ENCODE results near the gene IER3IP1.
"Not testable (repeated sequence)": the region's sequence is repeated elsewhere in the genome, so short reads cannot be mapped to it uniquely, and the experiment has no call there.

IER3IP1 gene

DNA sequence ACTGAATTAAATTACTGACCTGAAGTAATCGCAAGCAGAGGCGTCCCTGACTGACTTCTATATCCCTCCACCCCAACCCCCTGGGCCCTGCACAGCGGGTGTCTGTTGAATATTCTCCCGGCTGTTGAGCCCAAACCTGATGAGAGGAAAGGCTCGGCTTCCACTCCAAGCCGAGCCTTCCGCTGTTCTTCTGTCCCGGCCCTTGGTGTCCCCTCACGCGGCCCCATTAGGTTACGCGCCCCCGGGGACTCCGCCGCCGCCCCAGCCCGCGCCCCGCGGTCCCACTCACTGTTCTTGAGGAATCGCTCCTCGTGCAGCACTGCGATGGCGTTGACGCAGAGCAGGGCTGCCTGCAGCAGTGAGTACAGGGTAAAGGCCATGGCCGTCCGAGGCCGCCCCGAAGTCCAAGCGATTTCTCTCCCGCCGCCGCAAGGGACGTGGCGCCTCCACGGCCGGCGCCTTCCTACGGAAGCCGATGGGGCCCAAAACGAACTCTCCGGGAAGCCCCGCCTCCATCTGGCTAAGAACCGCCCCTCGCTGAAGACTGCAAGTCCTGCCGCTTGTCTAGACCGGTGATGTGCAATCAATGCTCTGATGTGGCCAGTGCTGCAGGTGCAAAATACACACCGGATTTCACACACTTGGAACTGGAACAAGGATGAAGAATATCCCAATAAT, at the start of gene IER3IP1:
Gene IER3IP1, minus strand, starts transcription at position 467 of the 678 bp plus-strand sequence. Its CDS starts 87 bp downstream, at position 380.
- peak; percentile 88 for DNase-seq

DNA sequence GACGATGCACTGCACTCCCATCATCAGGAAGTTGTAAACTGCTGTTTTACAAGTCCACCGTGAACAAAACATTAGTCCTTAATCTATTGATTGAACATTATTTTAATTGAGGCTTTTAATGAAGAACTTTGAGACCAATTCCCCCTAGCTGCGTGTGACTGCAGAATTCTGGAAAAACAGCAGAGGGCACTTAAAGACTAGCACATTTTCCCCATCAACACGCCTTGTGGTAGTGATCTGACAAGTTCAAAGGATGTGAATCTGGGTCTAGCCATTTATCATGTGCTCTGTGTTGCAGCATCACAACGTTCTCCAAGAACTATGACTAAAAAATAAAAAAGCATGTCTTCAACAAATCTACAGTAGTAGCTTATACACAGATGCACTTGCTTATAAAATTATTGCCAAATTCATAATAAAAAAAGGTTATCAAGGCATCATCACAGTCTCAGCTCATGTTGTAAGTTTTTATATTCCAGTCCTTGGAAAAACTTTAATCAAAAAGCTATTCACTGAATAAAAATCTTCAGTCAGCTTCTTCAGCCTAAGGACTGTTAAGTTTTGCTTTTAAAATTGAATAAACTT, 39.5 kb upstream of the IER3IP1 start:
- DNase-seq = peak; percentile 53

GRCh38 chr18:47209171-47209570, 33.0 kb upstream of the IER3IP1 start:
- DNase-seq = no peak

DNA sequence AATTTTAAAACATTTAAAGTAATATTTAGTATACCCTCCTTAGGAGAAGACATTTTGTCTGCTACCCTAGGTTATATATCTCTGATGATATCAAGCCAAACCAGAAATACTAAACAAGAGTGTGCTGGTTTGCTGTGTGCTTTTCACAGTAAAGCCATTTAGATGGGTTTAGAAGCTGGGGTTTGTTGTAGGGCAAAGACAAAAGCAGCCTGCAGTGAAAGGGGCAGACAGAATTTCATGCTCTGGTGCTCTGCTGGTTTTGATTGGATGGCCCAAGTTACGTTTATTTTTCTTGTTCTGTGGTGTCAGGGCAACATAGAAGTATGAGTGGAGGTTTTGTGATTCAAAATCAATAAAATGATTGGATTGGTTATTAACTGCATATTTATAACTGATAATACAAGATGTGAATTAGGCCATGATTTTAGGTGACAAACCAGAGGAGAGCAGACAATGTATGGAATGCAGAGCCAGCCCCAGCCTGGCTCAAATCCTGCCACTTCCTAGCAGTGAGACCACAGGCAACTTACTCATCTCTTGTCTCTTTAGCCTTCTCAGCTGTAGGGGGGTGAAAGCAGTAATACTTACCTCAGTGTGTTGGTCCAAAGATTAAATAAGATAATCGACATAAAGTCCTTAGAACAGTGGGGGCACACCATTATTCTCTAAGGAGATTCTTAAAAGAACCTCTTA, 30.9 kb upstream of the IER3IP1 start:
- no peak for DNase-seq

DNA sequence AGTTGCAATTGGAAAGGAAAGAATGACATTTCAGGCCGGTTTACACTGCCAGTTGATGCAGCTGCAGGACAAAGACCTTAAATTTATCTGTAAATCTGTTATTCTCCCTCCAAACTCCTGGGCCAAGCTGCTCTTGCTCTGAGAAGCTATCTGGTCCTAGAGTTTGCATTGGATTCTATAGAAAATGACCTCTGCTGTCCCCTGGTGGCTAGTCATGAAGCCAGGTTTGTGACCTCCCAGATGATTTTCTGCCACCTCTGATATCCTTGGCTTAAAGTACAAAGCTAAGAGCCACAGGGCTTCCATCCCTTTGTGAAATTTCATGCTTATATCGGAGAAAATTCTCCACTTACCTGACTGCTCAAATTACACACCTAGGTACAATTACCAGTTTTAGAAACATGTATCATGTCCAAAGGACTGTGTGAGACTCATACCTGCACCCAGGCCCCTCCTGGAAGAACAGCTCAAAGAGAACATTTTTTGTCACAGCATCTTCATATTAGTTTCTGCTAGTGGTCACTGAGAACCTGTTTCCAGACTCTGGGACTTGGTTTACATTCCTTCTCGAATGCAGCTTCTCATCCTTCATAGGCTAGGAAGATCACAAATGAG, 28.9 kb upstream of the IER3IP1 start:
- no peak for DNase-seq

DNA sequence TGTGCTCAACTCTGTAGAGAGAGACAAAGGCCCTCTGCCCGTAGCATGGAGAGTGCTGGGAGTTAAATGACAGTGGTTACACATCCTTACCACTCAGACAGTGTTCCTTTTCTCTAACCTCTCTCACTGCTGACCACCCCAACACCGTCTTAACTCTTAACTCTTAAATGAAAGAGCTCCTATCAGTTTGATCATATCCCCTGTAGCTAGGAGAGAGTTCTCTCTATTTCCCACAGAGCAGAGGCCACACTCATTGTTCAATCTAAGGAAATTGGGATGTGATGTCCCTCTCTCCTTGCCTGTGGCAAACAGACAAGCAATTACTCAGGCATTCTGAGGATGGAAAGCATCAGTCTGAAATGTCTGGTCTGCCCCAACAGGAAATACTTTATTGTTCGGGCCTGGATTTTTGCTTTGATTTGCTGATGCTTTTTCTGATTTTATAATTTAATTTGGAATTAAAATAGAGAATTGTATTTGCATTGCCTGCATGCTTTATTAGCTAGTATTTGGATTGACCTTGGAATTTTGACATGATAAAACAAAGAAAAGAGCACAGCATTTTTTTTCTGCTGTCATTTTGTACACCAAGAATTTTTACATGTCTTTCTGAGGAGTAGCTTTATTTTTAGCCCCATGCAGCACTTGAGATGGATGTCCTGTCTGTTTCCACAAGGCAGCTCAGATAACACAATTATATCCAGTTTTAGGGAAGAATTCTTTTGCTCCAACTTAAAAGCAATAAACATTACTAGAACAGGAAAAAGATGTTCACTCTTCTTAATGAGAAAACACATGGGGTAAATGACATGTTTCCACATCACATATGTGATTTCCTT, 27.7 kb upstream of the IER3IP1 start:
- DNase-seq = no peak

DNA sequence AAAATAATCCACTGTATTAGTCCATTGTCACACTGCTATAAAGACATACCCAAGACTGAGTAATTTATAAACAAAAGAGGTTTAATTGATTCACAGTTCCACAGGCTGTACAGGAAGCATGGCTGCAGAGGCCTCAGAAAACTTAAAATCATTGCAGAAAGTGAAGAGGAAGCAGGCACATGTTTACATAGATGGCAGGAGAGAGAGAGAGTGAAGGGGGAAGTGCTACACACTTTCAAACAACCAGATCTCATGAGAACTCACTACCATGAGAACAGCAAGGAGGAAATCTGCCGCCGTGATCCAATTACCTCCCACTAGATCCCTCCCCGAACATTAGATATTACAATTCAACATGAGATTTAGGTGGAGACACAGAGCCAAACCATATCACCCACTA, 19.8 kb upstream of the IER3IP1 start:
- DNase-seq = not testable (repeated sequence)

DNA sequence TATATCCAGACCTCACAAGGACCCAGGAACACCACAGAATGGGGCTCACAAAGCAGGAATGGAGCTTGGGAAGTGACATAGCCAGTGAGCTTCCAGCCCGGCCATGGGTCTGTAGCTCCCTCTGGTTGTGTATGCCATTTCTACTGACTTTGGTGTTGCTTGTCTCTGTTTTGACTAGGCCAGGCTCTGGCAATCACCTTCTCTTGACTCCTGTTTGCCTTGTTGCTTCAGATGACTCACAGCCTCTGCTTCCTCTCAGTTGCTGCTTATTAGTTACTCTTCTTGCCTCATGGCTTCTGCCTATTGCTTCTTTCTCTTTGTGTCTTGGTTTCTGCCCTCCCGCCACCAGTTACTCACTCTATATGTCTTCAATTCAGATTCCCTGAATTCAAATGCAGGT, 15.8 kb upstream of the IER3IP1 start:
- no peak for DNase-seq

DNA sequence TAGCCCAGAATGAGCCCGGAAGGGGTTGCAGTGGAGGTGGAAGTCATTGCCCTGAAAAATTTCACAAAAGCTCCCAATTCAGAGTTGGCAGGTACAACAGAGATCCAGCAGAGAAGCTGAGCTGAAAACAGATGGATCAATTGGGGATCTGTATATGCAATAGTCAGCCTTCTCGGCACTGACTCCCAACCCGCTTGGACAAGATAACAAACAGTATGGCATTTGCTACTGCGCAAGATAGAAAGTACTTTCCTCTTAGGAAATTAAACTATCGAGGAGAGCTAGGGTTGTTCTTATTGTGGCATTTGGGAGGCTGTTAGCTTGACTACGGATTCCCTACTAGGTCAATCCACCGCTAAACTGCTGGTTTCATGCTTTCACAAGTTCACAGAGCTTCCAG, 11.6 kb upstream of the IER3IP1 start:
- no peak for DNase-seq

- DNase-seq = no peak
Measured at GRCh38 chr18:47184419-47185050, 8.4 kb upstream of the IER3IP1 start.

DNA sequence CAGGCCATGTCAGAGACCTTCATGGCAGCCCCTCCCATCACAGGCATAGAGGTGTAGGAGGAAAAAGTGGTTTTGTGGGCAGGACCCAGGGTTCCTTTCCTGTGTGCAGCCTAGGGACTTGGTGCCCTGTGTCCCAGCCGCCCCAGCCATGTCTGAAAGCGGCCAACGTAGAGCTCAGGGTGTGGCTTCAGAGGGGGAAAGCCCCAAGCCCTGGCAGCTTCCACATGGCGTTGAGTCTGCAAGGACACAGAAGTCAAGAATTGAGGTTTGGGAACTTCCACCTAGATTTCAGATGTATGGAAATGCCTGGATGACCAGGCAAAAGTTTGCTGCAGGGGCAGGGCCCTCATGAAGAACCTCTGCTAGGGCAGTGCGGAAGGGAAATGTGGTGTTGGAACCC, 6.0 kb upstream of the IER3IP1 start:
- DNase-seq = not testable (repeated sequence)

GRCh38 chr18:47180765-47181164, 4.6 kb upstream of the IER3IP1 start:
- no peak for DNase-seq

DNA sequence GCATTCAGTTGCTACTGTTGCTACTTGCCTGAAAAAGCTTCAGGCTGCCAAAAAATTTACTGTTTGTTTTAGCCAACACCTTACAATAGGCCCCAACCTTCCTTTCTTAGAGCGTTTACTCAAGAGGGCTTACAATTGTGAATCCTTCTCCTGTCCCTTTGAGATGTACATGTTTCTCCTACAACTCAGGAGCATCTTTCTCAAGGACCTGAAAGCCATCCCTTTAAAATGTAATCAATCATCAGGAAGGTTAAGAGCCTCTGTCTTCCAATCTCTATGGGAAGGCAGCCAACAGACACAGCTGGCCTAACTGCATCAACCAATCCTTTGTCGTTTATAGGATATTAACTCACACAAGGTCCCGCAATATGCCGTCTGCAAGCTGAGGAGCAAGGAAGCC, 3.4 kb upstream of the IER3IP1 start:
- no peak for DNase-seq

- DNase-seq = no peak
Measured at GRCh38 chr18:47175283-47175897, 774 bp downstream of the IER3IP1 start.

DNA sequence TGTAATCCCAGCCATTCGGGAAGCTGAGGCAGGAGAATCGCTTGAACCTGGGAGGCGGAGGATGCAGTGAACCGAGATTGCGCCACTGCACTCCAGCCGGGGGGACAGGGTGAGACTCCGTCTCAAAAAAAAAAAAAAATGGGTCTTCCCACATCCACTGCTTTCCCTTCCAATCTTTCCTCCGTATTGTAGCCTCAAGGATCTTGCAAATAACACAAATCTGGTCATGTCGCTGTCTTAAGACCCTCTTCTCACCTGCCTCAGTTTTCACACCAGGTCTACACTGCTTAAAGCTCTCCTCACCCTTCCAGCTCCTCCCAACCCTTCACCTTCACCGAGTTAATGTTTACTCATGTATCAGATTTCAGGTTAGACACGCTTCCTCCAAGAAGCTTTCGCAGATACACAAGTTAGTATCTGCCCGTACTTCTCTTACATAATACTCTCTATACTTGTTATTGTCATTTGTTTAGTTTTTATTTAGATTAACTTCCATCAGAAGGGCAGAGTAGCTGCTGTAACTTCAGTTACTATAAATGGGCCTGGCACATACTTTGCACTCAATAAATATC, 1.5 kb downstream of the IER3IP1 start:
- DNase-seq = no peak

DNA sequence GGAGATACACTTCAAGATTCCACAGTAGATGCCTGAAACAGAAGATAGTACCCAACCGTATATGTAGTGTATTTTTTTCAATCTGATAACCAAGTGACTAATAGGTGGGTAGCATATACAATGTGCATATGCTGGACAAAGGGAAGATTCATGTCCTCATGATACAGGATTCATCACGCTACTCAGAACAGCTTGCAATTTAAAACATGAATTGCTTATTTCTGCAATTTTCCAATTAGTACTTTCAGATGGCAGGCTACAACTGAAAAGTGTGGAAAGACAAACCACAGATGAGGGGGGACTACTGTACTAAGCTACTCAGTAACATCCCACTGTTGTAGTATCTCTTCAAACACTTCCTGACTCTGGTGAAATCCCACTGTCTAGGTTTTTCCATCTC, 3.7 kb downstream of the IER3IP1 start:
- DNase-seq = no peak

GRCh38 chr18:47168913-47169312, 7.3 kb downstream of the IER3IP1 start:
- DNase-seq = no peak

DNA sequence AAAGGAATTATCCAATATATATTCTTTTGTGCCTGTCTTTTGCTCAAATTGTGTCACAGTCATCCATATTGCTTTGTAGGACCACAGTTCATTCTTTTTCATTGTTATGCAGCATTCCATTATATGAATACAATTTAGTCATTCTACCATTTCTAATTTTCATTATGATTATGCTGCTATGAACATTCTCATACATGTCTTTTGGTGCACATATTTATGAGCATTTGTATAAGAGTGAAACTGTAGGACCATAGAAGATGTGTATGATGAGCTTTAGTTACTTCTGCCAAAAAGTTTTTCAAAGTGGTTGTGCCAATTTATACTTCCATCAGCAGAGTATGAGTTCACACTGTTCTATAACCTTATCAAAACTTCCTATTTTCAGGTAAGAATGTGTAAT, 7.7 kb downstream of the IER3IP1 start:
- no peak for DNase-seq

GRCh38 chr18:47166294-47166693, 9.9 kb downstream of the IER3IP1 start:
- DNase-seq = no peak

DNA sequence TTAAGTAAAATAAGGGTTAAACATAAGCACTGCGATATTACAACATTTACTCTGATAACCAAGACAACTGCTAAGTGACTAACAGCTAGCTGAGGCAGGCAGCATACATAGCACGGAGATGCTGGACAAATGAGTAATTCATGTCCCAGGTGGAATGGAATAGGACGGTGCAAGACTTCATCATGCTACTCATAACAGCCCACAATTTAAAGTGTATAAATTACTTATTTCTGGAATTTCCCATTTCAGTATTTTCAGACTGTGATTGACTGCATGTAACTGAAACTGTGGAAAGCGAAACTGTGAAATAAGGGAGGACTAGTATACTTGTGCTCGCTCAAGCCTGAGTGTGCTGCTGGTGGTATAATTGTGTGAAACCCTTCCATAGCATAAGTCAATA, 12.9 kb downstream of the IER3IP1 start:
- DNase-seq = no peak

- no peak for DNase-seq
Measured at GRCh38 chr18:47160256-47160655, 15.9 kb downstream of the IER3IP1 start.

DNA sequence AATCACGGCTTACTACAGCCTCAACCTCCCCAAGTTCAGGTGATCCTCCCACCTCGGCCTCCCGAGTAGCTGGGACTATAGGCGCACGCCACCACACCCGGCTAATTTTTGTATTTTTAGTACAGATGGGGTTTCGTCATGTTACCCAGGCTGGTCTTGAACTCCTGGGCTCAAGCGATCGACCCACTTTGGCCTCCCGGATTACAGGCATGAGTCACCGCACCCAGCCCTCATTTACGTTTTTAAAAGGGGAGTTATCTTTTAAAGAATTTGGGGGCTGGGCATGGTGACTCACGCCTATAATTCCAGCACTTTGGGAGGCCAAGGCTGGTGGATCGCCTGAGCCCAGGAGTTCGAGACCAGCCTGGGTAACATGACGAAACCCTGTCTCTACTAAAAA, 17.8 kb downstream of the IER3IP1 start:
- DNase-seq = not testable (repeated sequence)
